Measurements from ENCODE around the gene TMEM131.

DNA sequence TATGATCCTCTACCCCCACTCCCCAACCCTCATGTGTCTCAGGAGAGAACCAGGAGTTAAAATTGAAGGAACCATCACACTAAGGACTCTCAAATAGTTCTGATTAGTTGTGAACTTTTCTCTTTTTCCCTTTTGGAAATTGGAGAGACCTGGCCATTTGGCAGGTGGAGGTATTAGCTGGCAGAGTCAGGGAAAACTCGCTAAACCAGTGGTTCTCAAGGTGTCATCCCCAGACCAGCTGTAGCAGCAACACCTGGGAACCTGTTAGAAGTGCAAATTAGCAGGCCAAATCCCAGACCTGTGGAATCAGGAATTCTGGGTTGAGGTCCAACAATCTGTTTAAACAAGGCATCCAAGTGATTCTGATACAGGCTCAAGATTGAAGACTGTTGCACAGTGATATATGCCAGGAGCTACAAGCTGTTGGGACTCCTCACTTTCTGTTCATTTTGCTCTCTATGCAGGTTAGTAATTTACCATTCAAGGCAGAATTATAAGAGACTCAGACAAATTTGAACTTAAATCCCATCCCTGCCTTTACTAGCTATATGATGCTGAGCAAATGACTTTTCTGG, 2.8 kb upstream of the TMEM131 start:
- TF ChIP-seq, protein P1, sequence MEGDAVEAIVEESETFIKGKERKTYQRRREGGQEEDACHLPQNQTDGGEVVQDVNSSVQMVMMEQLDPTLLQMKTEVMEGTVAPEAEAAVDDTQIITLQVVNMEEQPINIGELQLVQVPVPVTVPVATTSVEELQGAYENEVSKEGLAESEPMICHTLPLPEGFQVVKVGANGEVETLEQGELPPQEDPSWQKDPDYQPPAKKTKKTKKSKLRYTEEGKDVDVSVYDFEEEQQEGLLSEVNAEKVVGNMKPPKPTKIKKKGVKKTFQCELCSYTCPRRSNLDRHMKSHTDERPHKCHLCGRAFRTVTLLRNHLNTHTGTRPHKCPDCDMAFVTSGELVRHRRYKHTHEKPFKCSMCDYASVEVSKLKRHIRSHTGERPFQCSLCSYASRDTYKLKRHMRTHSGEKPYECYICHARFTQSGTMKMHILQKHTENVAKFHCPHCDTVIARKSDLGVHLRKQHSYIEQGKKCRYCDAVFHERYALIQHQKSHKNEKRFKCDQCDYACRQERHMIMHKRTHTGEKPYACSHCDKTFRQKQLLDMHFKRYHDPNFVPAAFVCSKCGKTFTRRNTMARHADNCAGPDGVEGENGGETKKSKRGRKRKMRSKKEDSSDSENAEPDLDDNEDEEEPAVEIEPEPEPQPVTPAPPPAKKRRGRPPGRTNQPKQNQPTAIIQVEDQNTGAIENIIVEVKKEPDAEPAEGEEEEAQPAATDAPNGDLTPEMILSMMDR (IDR thresholded peaks at IDR 0.05): no peak
- TF ChIP-seq POLR2A (IDR thresholded peaks at IDR 0.05): no peak

Measured in lower leg skin (tissue), 3 donors.